Activated T-helper 1 cell treated with anti-CD3 and anti-CD28 coated beads, Interleukin-12 subunit alpha, Interleukin-12 subunit beta, Interleukin-2, Interleukin-4 antibody, amounts not matched to agents 30 ng/mL and 10 ng/mL and 1 ng/mL, durations not matched to agents 14 hours and 24 hours and 36 hours (primary cell): ENCODE measurements around the gene SCN5A. TPM values are rescaled to one million over a fixed set of nuclear protein-coding genes. Genes with fewer than 3 reads are reported as not detected.

ENCODE experiments used
- DNase-seq: peaks from one replicate; pipeline ENCODE4 v3.0.0; 2021; ENCODE audit warnings: low spot score
- H3K27ac Mint-ChIP-seq: one replicate; pipeline ENCODE4 v1.8.0; 2021; ENCODE audit warnings: mild to moderate bottlenecking, mixed read lengths
- H3K27me3 Mint-ChIP-seq: one replicate; pipeline ENCODE4 v1.8.0; 2022; ENCODE audit warnings: mild to moderate bottlenecking, moderate library complexity, mixed read lengths; ENCODE audit not compliant: insufficient read depth
- H3K36me3 Mint-ChIP-seq: one replicate; pipeline ENCODE4 v1.8.0; 2021; ENCODE audit warnings: low read depth, mixed read lengths
- H3K4me1 Mint-ChIP-seq: one replicate; pipeline ENCODE4 v1.8.0; 2021; ENCODE audit warnings: low read depth, mixed read lengths
- H3K4me3 Mint-ChIP-seq: one replicate; pipeline ENCODE4 v1.8.0; 2021; ENCODE audit warnings: mild to moderate bottlenecking, moderate library complexity, mixed read lengths
- H3K9me3 Mint-ChIP-seq: one replicate; pipeline ENCODE4 v1.8.0; 2021; ENCODE audit warnings: mixed read lengths
- intact Hi-C: fragments of 100-400 bp; cut with micrococcal nuclease; formaldehyde crosslinking; loops from one replicate; pipeline ENCODE4 v1.15.1; 2024
- total RNA-seq: library from RNA; stranded (reverse); gene quantifications from 2 replicates; pipeline ENCODE4 v1.2.3, GENCODE V29; 2022

SCN5A gene
- total RNA-seq, 1 donor from 2014 or later: not detected

GRCh38 chr3:38563070-38563885 lies 86.2 kb downstream of the SCN5A start:
- no peaks in the 10 kb centered on the region for H3K27me3 Mint-ChIP-seq
- H3K9me3 Mint-ChIP-seq: no peaks in the 10 kb centered on the region
- H3K36me3 Mint-ChIP-seq: no peaks in the 10 kb centered on the region
- no peaks in the 10 kb centered on the region for H3K4me1 Mint-ChIP-seq
- no peak overlapping the region for H3K27ac Mint-ChIP-seq
- intact Hi-C loops: no loop called here
- DNase-seq: no peak
- H3K4me3 Mint-ChIP-seq: no peak overlapping the region

DNA sequence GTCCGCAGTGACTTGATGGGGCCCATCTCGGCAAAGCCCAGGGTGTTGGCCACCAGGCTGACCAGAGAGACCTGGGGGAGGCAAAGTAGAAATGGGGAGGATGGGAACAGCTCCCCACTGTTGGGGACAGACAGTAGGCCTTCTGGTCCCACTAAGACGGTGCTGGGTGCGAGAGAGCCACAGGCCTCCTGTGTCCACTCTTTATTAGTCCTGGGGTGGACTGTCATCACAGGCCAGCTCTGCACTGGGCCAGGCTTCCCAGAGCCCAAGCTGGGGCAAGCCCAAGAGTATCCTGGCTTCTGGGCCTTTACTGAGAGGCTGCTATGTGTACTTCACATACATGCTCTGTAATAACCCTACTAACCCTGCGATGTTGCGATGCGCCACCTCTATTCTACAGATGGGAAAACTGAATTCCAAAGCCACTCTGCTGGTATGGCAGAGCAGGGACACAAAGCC lies 87.0 kb downstream of the SCN5A start:
- no peak overlapping the region for H3K4me3 Mint-ChIP-seq
- H3K36me3 Mint-ChIP-seq: no peaks in the 10 kb centered on the region
- no peak for DNase-seq
- H3K4me1 Mint-ChIP-seq: no peaks in the 10 kb centered on the region
- no peaks in the 10 kb centered on the region for H3K27me3 Mint-ChIP-seq
- intact Hi-C loops: no loop called here
- H3K9me3 Mint-ChIP-seq: no peaks in the 10 kb centered on the region
- no peak overlapping the region for H3K27ac Mint-ChIP-seq

- H3K27me3 Mint-ChIP-seq: no peaks in the 10 kb centered on the region
- H3K36me3 Mint-ChIP-seq: no peaks in the 10 kb centered on the region
- H3K4me1 Mint-ChIP-seq: no peaks in the 10 kb centered on the region
- H3K9me3 Mint-ChIP-seq: no peaks in the 10 kb centered on the region
- no peak overlapping the region for H3K4me3 Mint-ChIP-seq
- no peak overlapping the region for H3K27ac Mint-ChIP-seq
- intact Hi-C loops: no loop called here
- no peak for DNase-seq
Observed at GRCh38 chr3:38561746-38562466, 87.6 kb downstream of the SCN5A start.

GRCh38 chr3:38560996-38561717 lies 88.3 kb downstream of the SCN5A start:
- H3K36me3 Mint-ChIP-seq: no peaks in the 10 kb centered on the region
- DNase-seq: no peak
- no peak overlapping the region for H3K4me3 Mint-ChIP-seq
- intact Hi-C loops: no loop called here
- H3K9me3 Mint-ChIP-seq: no peaks in the 10 kb centered on the region
- H3K27me3 Mint-ChIP-seq: no peaks in the 10 kb centered on the region
- no peaks in the 10 kb centered on the region for H3K4me1 Mint-ChIP-seq
- H3K27ac Mint-ChIP-seq: no peak overlapping the region

- Mint-ChIP-seq H3K4me1 (no peaks in the 10 kb centered on the region), H3K27ac (no peak overlapping the region), H3K36me3 (no peaks in the 10 kb centered on the region), H3K4me3 (no peak overlapping the region), H3K9me3 (no peaks in the 10 kb centered on the region), H3K27me3 (no peaks in the 10 kb centered on the region)
- intact Hi-C loops: no loop called here
- no peak for DNase-seq
Observed at GRCh38 chr3:38560284-38560683, 89.2 kb downstream of the SCN5A start.

DNA sequence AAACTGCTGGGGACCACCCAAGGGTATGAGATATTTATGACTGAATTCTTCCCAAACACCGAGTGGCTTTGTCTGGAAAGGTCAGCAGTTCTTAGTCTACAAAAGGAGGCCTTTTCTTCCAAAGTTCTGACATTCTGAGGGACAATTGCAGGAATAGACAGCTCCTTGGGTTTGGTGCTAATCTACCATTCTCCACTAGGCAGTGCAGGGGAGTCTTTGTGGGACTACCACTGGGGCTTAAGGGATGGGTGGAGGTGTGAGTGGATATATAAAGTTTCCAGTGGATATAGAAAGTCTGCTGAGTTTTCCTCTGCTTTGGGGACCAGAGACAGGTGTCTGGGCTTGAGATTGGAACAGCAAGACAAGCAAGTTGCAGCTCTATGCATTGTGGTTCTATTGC lies 90.6 kb downstream of the SCN5A start:
- Mint-ChIP-seq H3K27ac (no peak overlapping the region), H3K36me3 (no peaks in the 10 kb centered on the region), H3K4me3 (no peak overlapping the region), H3K4me1 (no peaks in the 10 kb centered on the region), H3K27me3 (no peaks in the 10 kb centered on the region), H3K9me3 (no peaks in the 10 kb centered on the region)
- DNase-seq: no peak
- intact Hi-C loops: no loop called here

GRCh38 chr3:38556640-38557358 lies 92.7 kb downstream of the SCN5A start:
- no peak overlapping the region for H3K27ac Mint-ChIP-seq
- H3K4me3 Mint-ChIP-seq: no peak overlapping the region
- intact Hi-C loops: no loop called here

DNA sequence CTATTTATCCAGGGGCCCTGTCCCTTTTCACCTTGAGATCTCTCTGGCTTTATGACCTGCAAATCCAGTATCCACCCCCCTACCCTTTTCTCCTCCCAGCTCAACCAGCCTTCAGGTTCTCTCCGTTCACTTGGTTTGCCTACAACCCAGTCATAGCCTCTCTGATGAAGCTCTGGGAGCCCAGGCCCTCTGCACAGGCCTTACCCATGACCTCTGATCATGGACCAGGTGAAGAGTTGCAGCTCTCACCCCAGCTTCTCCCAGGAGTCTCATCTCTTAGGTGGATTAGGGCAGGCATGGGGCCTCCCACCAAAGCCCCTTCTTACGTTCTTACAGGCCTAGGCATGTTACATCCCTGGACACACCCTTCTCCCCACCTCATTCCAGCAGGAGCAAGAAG lies 93.6 kb downstream of the SCN5A start:
- H3K9me3 Mint-ChIP-seq: no peaks in the 10 kb centered on the region
- intact Hi-C loops: no loop called here
- DNase-seq: no peak
- H3K27ac Mint-ChIP-seq: no peak overlapping the region
- H3K4me3 Mint-ChIP-seq: no peak overlapping the region
- H3K36me3 Mint-ChIP-seq: no peaks in the 10 kb centered on the region
- H3K27me3 Mint-ChIP-seq: no peaks in the 10 kb centered on the region
- no peaks in the 10 kb centered on the region for H3K4me1 Mint-ChIP-seq

More at GRCh38 chr3:38556640-38557358, 92.7 kb downstream of the SCN5A start:
- DNase-seq: no peak
- no peaks in the 10 kb centered on the region for H3K9me3 Mint-ChIP-seq
- H3K36me3 Mint-ChIP-seq: no peaks in the 10 kb centered on the region
- H3K4me1 Mint-ChIP-seq: no peaks in the 10 kb centered on the region
- no peaks in the 10 kb centered on the region for H3K27me3 Mint-ChIP-seq

- no peaks in the 10 kb centered on the region for H3K9me3 Mint-ChIP-seq
- DNase-seq: no peak
- no peaks in the 10 kb centered on the region for H3K4me1 Mint-ChIP-seq
- no peaks in the 10 kb centered on the region for H3K36me3 Mint-ChIP-seq
- intact Hi-C loops: no loop called here
- no peak overlapping the region for H3K27ac Mint-ChIP-seq
- H3K27me3 Mint-ChIP-seq: no peaks in the 10 kb centered on the region
- H3K4me3 Mint-ChIP-seq: no peak overlapping the region
Observed at GRCh38 chr3:38555149-38555840, 94.2 kb downstream of the SCN5A start.

DNA sequence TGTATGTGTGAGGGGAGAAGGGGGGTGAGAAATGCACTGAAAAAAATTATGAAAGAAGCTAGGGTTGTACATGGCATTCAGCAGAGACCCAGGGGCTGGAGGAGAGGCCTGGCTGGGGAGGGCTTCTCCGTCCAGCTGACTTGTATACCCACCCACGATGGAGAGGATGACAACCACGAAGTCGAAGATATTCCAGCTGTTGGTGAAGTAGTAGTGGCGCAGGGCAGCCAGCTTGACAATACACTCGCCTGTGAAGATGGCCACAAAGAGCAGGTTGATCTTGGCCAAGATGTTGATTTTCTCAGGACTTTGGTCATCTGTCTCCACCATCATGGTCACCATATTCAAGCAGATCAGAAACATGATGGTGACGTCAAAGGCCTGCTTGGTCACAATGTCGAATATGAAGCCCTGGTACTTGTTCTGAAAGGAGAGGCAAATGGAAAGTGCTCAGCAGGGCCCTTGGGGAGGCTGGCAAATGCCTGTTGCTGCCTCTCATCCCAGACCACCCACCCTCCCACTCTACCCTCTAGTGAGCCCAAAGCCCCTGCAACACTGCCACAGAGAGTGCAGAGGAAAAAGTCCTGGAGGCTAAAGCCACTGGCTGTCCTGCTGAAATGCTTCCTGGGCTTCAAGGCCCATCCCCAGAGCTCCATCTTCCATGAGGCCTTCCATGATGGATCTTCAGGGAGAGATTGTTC lies 95.2 kb downstream of the SCN5A start:
- no peak overlapping the region for H3K27ac Mint-ChIP-seq
- DNase-seq: no peak
- H3K36me3 Mint-ChIP-seq: no peaks in the 10 kb centered on the region
- H3K4me3 Mint-ChIP-seq: no peak overlapping the region
- intact Hi-C loops: no loop called here
- H3K27me3 Mint-ChIP-seq: no peaks in the 10 kb centered on the region
- H3K4me1 Mint-ChIP-seq: no peaks in the 10 kb centered on the region
- no peaks in the 10 kb centered on the region for H3K9me3 Mint-ChIP-seq

GRCh38 chr3:38553071-38553470 lies 96.4 kb downstream of the SCN5A start:
- Mint-ChIP-seq H3K27me3 (peaks cover 2% of the 10 kb centered on the region), H3K36me3 (no peaks in the 10 kb centered on the region), H3K4me3 (no peak overlapping the region), H3K4me1 (no peaks in the 10 kb centered on the region), H3K27ac (no peak overlapping the region), H3K9me3 (no peaks in the 10 kb centered on the region)
- DNase-seq: no peak
- intact Hi-C loops: no loop called here

- Mint-ChIP-seq H3K27ac (no peak overlapping the region), H3K4me1 (no peaks in the 10 kb centered on the region), H3K27me3 (peaks cover 4% of the 10 kb centered on the region), H3K4me3 (no peak overlapping the region), H3K9me3 (no peaks in the 10 kb centered on the region), H3K36me3 (no peaks in the 10 kb centered on the region)
- intact Hi-C loops: no loop called here
- no peak for DNase-seq
Observed at GRCh38 chr3:38552364-38552763, 97.1 kb downstream of the SCN5A start.
